ENCODE data around the gene TCF20. TPM values are rescaled to one million over a fixed set of nuclear protein-coding genes. Genes with fewer than 3 reads are reported as not detected.

The TCF20 gene
- total RNA-seq, result 26.4 and 30.7 TPM in 2 replicates

GRCh38 chr22:42270510-42271190, at the start of gene TCF20:
Gene TCF20 (minus strand): TSS chr22:42270653. CDS start chr22:42215305, 55,348 bp downstream.
- H3K4me3 ChIP-seq (ENCODE audit: low read depth, low read length), result peak within 1 kb of the TSS; percentile 94
- DNase-seq (ENCODE audit: low read depth), result peak; percentile 72
- no peak for TF ChIP-seq CTCF (IDR thresholded peaks at IDR 0.05; ENCODE audit: insufficient read depth, low read depth, low read length)

- TF ChIP-seq CTCF (IDR thresholded peaks at IDR 0.05; ENCODE audit: insufficient read depth, low read depth, low read length), result no peak
- no peak for DNase-seq (ENCODE audit: low read depth)
- H3K4me3 ChIP-seq (ENCODE audit: low read depth, low read length), result no peak overlapping the region
These were observed 48.9 kb upstream of the TCF20 start for GRCh38 chr22:42319386-42319785.

GRCh38 chr22:42318967-42319366, 48.5 kb upstream of the TCF20 start:
- TF ChIP-seq CTCF (IDR thresholded peaks at IDR 0.05; ENCODE audit: insufficient read depth, low read depth, low read length), result no peak
- DNase-seq (ENCODE audit: low read depth), result no peak
- H3K4me3 ChIP-seq (ENCODE audit: low read depth, low read length), result no peak overlapping the region

GRCh38 chr22:42317691-42318547, 47.5 kb upstream of the TCF20 start:
- no peak for TF ChIP-seq CTCF (IDR thresholded peaks at IDR 0.05; ENCODE audit: insufficient read depth, low read depth, low read length)
- H3K4me3 ChIP-seq (ENCODE audit: low read depth, low read length), result no peak overlapping the region
- DNase-seq (ENCODE audit: low read depth), result no peak

GRCh38 chr22:42317008-42317407, 46.6 kb upstream of the TCF20 start:
- no peak overlapping the region for H3K4me3 ChIP-seq (ENCODE audit: low read depth, low read length)
- TF ChIP-seq CTCF (IDR thresholded peaks at IDR 0.05; ENCODE audit: insufficient read depth, low read depth, low read length), result no peak

GRCh38 chr22:42315392-42315756, 44.9 kb upstream of the TCF20 start:
- TF ChIP-seq CTCF (IDR thresholded peaks at IDR 0.05; ENCODE audit: insufficient read depth, low read depth, low read length), result no peak
- DNase-seq (ENCODE audit: low read depth), result no peak
- H3K4me3 ChIP-seq (ENCODE audit: low read depth, low read length), result no peak overlapping the region

More at GRCh38 chr22:42317008-42317407, 46.6 kb upstream of the TCF20 start:
- DNase-seq (ENCODE audit: low read depth), result peak; percentile 20

Measured in fibroblast of villous mesenchyme (primary cell).